ENCODE data around the gene CILP.

Gene CILP

DNA sequence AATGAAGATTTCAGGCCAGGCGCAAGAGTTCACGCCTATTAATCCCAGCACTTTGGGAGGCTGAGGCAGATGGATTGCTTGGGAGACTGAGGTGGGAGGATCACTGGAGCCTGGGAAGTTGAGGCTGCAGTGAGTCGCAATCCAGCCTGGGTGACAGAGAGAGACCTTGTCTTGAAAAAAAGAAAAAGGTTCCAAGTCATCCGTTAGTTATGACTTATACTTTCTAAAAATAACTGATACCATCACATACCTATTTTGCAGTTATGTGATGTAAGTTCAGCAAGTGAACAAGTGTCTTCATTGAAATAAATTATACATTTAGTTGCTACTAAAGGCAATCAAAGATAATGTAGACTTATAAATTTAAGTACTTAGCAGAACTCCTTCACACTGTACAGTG, 48.2 kb downstream of the CILP start:
- no peak for DNase-seq (ENCODE audit: low read depth, low spot score)
- no peak overlapping the region for H3K27ac ChIP-seq

GRCh38 chr15:65156692-65157091, 54.6 kb downstream of the CILP start:
- no peak overlapping the region for H3K27ac ChIP-seq
- DNase-seq (ENCODE audit: low read depth, low spot score) = no peak

GRCh38 chr15:65154720-65155119, 56.6 kb downstream of the CILP start:
- DNase-seq (ENCODE audit: low read depth, low spot score) = no peak
- no peak overlapping the region for H3K27ac ChIP-seq

DNA sequence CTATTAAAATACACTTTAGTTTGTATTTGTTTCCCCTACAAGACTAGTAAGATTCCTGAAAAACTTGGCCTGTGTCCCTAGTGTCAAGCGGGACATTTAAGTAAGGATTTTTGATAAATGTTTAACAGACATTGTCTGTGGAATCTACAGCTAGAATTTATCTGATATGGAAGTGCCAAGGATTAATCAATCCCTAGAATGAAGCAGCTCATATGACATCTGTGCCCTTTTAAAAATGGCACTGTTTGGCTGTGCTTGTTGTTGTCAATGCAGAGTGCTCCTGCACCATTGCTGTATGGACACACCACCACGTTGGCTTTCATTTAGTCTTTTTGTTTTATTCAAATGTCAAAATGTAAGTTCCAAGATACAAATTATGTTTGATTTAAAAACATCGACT, 63.4 kb downstream of the CILP start:
- no peak for DNase-seq (ENCODE audit: low read depth, low spot score)
- H3K27ac ChIP-seq = no peak overlapping the region

GRCh38 chr15:65146438-65146837, 64.8 kb downstream of the CILP start:
- no peak overlapping the region for H3K27ac ChIP-seq
- no peak for DNase-seq (ENCODE audit: low read depth, low spot score)

Measured in epithelial cell of prostate (primary cell).